GM12878 (cell line): ENCODE results near the gene KIAA1191. TPM values are rescaled to one million over a fixed set of nuclear protein-coding genes. Genes with fewer than 3 reads are reported as not detected.

Experiments used
- CUX1 ChIP-seq: IDR thresholded peaks from 2 replicates; pipeline ENCODE4 v1.6.1; 2012; ENCODE audit warnings: improper control_type of control experiment, low read depth, low read length; ENCODE audit not compliant: insufficient replicate concordance
- E2F8 ChIP-seq: fragments of 450-650 bp; IDR thresholded peaks from 2 replicates; pipeline ENCODE4 v1.6.1; 2018; ENCODE audit warnings: mild to moderate bottlenecking, low read depth, moderate library complexity; ENCODE audit not compliant: partially characterized antibody
- IRF4 ChIP-seq: IDR thresholded peaks from 2 replicates; pipeline ENCODE4 v1.6.1; 2011; ENCODE audit warnings: low read depth, low read length
- PKNOX1 ChIP-seq: fragments of 450-650 bp; IDR thresholded peaks from 2 replicates; pipeline ENCODE4 v1.6.1; 2016; ENCODE audit warnings: mild to moderate bottlenecking
- POLR2AphosphoS2 ChIP-seq: IDR thresholded peaks from 2 replicates; pipeline ENCODE4 v1.6.1; 2011; ENCODE audit warnings: low read depth, mild to moderate bottlenecking, low read length, improper control_type of control experiment, moderate library complexity
- RB1 ChIP-seq: fragments of 450-650 bp; formaldehyde crosslinking; IDR thresholded peaks from 2 replicates; pipeline ENCODE4 v1.6.1; 2017; ENCODE audit warnings: mild to moderate bottlenecking, borderline replicate concordance
- SMAD1 ChIP-seq: fragments of 450-650 bp; IDR thresholded peaks from 2 replicates; pipeline ENCODE4 v1.6.1; 2018; ENCODE audit warnings: mild to moderate bottlenecking, low read depth; ENCODE audit not compliant: partially characterized antibody
- SMARCA5 ChIP-seq: fragments of 450-650 bp; IDR thresholded peaks from 2 replicates; pipeline ENCODE4 v1.6.1; 2017; ENCODE audit warnings: mild to moderate bottlenecking
- SPI1 ChIP-seq: IDR thresholded peaks from 2 replicates; pipeline ENCODE4 v1.6.1; 2011; ENCODE audit warnings: low read depth, mild to moderate bottlenecking, low read length, moderate library complexity, borderline replicate concordance; ENCODE audit not compliant: insufficient read depth
- SREBF1 ChIP-seq: IDR thresholded peaks from 2 replicates; pipeline ENCODE4 v1.6.1; 2012; ENCODE audit warnings: mild to moderate bottlenecking, low read length
- TARDBP ChIP-seq: IDR thresholded peaks from 2 replicates; pipeline ENCODE4 v1.6.1; 2016; ENCODE audit warnings: borderline replicate concordance
- USF2 ChIP-seq: IDR thresholded peaks from 2 replicates; pipeline ENCODE4 v1.6.1; 2011; ENCODE audit warnings: low read depth, low read length, improper control_type of control experiment, borderline replicate concordance
- YY1 ChIP-seq: IDR thresholded peaks from 2 replicates; pipeline ENCODE4 v1.6.1; 2011; ENCODE audit warnings: low read depth, mild to moderate bottlenecking, low read length
- ZBTB40 ChIP-seq: fragments of 450-650 bp; IDR thresholded peaks from 2 replicates; pipeline ENCODE4 v1.6.1; 2016; ENCODE audit warnings: mild to moderate bottlenecking, moderate library complexity, borderline replicate concordance
- polyA plus RNA-seq, 11 experiments: library from polyadenylated mRNA; depleted of rRNA in 4 of 11; unstranded in 6 of 11; stranded (reverse) in 5 of 11; fragments of >200 nt; fragmentation: Nextera tagmentation in 4 of 11; fragmentation: Illumina TruSeq in 1 of 11; extraction: Ambion mirVana in 4 of 11; extraction: Trizol in 1 of 11; gene quantifications; 1 replicate in 1 of 11; 2 replicates in 10 of 11; pipeline versions ENCODE4 v1.2.1 to v1.2.3, GENCODE V29; 2011 to 2016; ENCODE audit warnings: inconsistent platforms in 2 of 11, missing spikeins in 2 of 11, low read depth in 1 of 11
- total RNA-seq, 4 experiments: library from RNA; depleted of rRNA in 3 of 4; stranded (reverse); fragments of >200 nt in 3 of 4; fragmentation: Illumina TruSeq in 1 of 4; extraction: Trizol in 1 of 4; gene quantifications; 2 replicates each; pipeline versions ENCODE4 v1.2.1 to v1.2.3, GENCODE V29; 2013 to 2021

KIAA1191 gene
- total and polyA plus RNA-seq, 10 of the 15 experiments (the other 5 are each of a cell fraction or from before 2014, with no cell fraction given) = 14.9 to 58.2 (median 31.8) TPM

- peak; percentile 56 for TF ChIP-seq PKNOX1
- peak; percentile 84 for TF ChIP-seq YY1
- peak; percentile 50; the same call in 1 of the 2 replicates for TF ChIP-seq SMARCA5
- no peak for TF ChIP-seq IRF4
- peak; percentile 96 for TF ChIP-seq E2F8
- TF ChIP-seq SPI1 = peak; percentile 15; the same call in 1 of the 2 replicates
- TF ChIP-seq CUX1 = no peak
- no peak; the same call in 1 of the 2 replicates for TF ChIP-seq POLR2AphosphoS2
- peak; percentile 82 for TF ChIP-seq SREBF1
- peak; percentile 99 for TF ChIP-seq ZBTB40
- TF ChIP-seq RB1 = peak; percentile 71; the same call in 1 of the 2 replicates
- peak; percentile 73 for TF ChIP-seq SMAD1
- TF ChIP-seq USF2 = no peak
- TF ChIP-seq TARDBP = peak; percentile 26; the same call in 1 of the 2 replicates
Observed at GRCh38 chr5:176388444-176389134, 27.0 kb upstream of the KIAA1191 start, which contains the start of the genes HIGD2A and NOP16 (continued).
